Breast epithelium (tissue), 4 donors: ENCODE results near the gene TCEAL1. TPM values are rescaled to one million over a fixed set of nuclear protein-coding genes. Genes with fewer than 3 reads are reported as not detected.

ENCODE experiments used
- DNase-seq, 2 donors: peaks; one replicate each; pipeline ENCODE4 v3.0.0-alpha.2; 2019; ENCODE audit warnings: low spot score in 2 of 2
- H3K27ac ChIP-seq, 2 donors: fragments of 200-600 bp; sonication (generic) in 1 of 2; one replicate each; pipeline ENCODE4 v1.5.1; 2016 to 2019; ENCODE audit warnings: mild to moderate bottlenecking in 1 of 2
- H3K27me3 ChIP-seq, 2 donors: fragments of 200-600 bp; sonication (generic) in 1 of 2; one replicate each; pipeline versions ENCODE4 v1.5.1 to v1.6.0; 2017 to 2019; ENCODE audit warnings: control low read depth in 1 of 2, mild to moderate bottlenecking in 1 of 2
- H3K36me3 ChIP-seq: fragments of 200-600 bp; one replicate; pipeline ENCODE4 v1.5.1; 2019
- H3K4me1 ChIP-seq, 2 donors: fragments of 200-600 bp; sonication (generic); one replicate each; pipeline ENCODE4 v1.5.1; 2016 to 2019; ENCODE audit warnings: control low read depth in 1 of 2
- H3K4me3 ChIP-seq, 3 donors: fragments of 200-600 bp; sonication (generic); 1 replicate in 2 of 3; 2 replicates in 1 of 3; pipeline ENCODE4 v1.5.1; 2016 to 2019; ENCODE audit warnings: mild to moderate bottlenecking in 3 of 3, moderate library complexity in 2 of 3
- H3K9me3 ChIP-seq, 2 donors: fragments of 200-600 bp; sonication (generic) in 1 of 2; one replicate each; pipeline ENCODE4 v1.5.1; 2016 to 2019; ENCODE audit warnings: control low read depth in 1 of 2
- POLR2A ChIP-seq: fragments of 450-650 bp; IDR thresholded peaks from one replicate; pipeline ENCODE4 v1.6.1; 2016; ENCODE audit warnings: antibody characterized with exemption, mild to moderate bottlenecking, moderate library complexity
- POLR2AphosphoS5 ChIP-seq, 3 donors: sonication (generic); formaldehyde crosslinking; IDR thresholded peaks; one replicate each; pipeline ENCODE4 v1.6.1; 2017; ENCODE audit warnings: antibody characterized with exemption in 3 of 3
- intact Hi-C: fragments of 100-400 bp; cut with DNase I; formaldehyde crosslinking; loops from one replicate; pipeline ENCODE4 v1.15.1; 2023; ENCODE audit warnings: low total_unique reads
- total RNA-seq, 3 donors: library from RNA; depleted of rRNA; stranded (reverse); fragments of >200 nt; gene quantifications; one replicate each; pipeline ENCODE4 v1.1.0, GENCODE V29; 2016
- TF ChIP-seq, protein P1 (sequence below), 3 donors: fragments of 450-650 bp; IDR thresholded peaks; one replicate each; pipeline ENCODE4 v1.5.1; 2016 to 2017; ENCODE audit warnings: antibody characterized with exemption in 3 of 3, mild to moderate bottlenecking in 3 of 3, moderate library complexity in 3 of 3

Gene TCEAL1
- total RNA-seq, 3 donors from 2014 or later, result 60.8 to 115 (median 76.4) TPM

DNA sequence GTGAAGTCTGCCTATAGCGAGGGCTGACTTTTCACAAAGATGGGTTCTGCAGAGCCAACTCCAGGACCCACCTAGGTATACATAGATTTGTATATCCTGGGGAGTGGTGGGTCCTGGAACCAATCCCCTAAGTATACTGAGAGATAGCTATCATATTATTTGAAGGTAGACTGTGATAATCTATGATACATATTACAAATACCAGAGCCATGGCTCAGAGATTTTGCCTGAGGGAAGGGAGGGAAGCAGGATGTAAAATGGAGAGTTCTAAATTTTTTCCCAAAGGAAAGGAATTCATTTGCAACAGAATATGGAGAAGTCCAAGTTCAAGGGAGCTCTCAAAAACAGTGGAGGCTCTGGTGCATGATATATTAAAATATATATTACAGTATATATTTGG, 13.8 kb upstream of the TCEAL1 start:
- H3K27ac ChIP-seq, result no peak overlapping the region
- no peaks in the 10 kb centered on the region for H3K9me3 ChIP-seq
- H3K36me3 ChIP-seq, result no peaks in the 10 kb centered on the region
- no peak overlapping the region for H3K4me3 ChIP-seq
- TF ChIP-seq, protein P1, sequence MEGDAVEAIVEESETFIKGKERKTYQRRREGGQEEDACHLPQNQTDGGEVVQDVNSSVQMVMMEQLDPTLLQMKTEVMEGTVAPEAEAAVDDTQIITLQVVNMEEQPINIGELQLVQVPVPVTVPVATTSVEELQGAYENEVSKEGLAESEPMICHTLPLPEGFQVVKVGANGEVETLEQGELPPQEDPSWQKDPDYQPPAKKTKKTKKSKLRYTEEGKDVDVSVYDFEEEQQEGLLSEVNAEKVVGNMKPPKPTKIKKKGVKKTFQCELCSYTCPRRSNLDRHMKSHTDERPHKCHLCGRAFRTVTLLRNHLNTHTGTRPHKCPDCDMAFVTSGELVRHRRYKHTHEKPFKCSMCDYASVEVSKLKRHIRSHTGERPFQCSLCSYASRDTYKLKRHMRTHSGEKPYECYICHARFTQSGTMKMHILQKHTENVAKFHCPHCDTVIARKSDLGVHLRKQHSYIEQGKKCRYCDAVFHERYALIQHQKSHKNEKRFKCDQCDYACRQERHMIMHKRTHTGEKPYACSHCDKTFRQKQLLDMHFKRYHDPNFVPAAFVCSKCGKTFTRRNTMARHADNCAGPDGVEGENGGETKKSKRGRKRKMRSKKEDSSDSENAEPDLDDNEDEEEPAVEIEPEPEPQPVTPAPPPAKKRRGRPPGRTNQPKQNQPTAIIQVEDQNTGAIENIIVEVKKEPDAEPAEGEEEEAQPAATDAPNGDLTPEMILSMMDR (IDR thresholded peaks at IDR 0.05), result no peak
- TF ChIP-seq POLR2AphosphoS5 (IDR thresholded peaks at IDR 0.05), result no peak
- TF ChIP-seq POLR2A, result no peak
- no peaks in the 10 kb centered on the region for H3K27me3 ChIP-seq
- no peaks in the 10 kb centered on the region for H3K4me1 ChIP-seq
- DNase-seq, result no peak
- intact Hi-C loops, result no loop called here

DNA sequence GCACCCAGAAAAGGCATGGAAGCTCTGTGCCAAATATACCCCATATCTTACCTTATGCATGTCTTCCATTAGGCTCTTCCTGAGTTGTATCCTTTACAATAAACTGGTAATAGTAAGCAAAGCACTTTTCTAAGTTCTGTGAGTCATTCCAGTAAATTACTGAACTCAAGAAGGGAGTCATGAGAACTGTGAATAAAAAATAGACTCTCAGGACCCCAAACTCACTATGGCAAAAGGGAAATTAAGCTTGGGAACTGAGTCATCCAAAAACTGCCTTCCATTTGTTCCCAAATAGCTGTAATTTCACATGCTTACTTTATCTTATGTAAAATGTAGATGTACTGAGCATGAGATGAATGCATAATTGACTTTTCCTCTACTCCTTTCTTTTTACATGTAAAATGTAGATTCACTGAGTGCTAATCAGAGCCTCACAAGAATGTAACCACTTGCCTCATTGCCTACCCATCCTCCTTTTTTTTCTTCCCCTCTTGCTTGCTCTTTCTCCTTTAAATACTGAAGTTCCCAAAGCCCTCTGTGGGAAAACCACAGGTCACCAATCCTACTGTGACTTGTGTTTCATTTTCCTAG, 12.9 kb upstream of the TCEAL1 start:
- intact Hi-C loops, result no loop called here
- H3K4me1 ChIP-seq, result no peaks in the 10 kb centered on the region
- no peak for TF ChIP-seq POLR2AphosphoS5 (IDR thresholded peaks at IDR 0.05)
- TF ChIP-seq POLR2A, result no peak
- TF ChIP-seq, protein P1 (IDR thresholded peaks at IDR 0.05), result no peak
- no peaks in the 10 kb centered on the region for H3K9me3 ChIP-seq
- no peaks in the 10 kb centered on the region for H3K27me3 ChIP-seq
- H3K36me3 ChIP-seq, result no peaks in the 10 kb centered on the region
- DNase-seq, result no peak
- no peak overlapping the region for H3K4me3 ChIP-seq
- H3K27ac ChIP-seq, result no peak overlapping the region

DNA sequence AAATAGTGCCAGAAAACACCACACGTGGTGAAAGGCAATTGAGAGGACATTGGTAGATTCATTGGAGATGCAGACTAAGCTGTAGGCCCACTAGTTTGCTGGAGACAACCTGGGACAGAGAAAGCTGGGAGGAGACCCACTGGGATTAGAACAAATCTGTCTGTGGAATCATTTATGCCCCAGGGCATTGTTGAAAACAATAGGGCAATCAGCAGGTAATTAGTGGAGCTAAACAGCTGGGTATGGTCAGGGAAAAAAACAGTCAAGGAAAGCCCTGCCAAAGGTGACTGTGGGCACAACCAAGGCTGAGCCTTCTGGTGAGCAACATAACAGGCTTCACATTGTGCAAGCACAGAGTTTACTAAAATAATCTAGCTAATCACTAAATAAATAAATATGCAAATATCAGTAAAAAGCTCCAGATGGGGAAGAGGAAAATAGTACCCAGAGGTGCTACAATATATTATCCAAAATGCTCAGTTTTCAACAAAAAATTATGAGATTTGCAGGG, 12.0 kb upstream of the TCEAL1 start:
- Histone ChIP-seq H3K36me3 (no peaks in the 10 kb centered on the region), H3K9me3 (no peaks in the 10 kb centered on the region), H3K27me3 (no peaks in the 10 kb centered on the region), H3K4me3 (no peak overlapping the region), H3K27ac (no peak overlapping the region), H3K4me1 (no peaks in the 10 kb centered on the region)
- DNase-seq, result no peak
- intact Hi-C loops, result no loop called here
- TF ChIP-seq, protein P1 (IDR thresholded peaks at IDR 0.05), result no peak
- no peak for TF ChIP-seq POLR2A
- TF ChIP-seq POLR2AphosphoS5 (IDR thresholded peaks at IDR 0.05), result no peak

DNA sequence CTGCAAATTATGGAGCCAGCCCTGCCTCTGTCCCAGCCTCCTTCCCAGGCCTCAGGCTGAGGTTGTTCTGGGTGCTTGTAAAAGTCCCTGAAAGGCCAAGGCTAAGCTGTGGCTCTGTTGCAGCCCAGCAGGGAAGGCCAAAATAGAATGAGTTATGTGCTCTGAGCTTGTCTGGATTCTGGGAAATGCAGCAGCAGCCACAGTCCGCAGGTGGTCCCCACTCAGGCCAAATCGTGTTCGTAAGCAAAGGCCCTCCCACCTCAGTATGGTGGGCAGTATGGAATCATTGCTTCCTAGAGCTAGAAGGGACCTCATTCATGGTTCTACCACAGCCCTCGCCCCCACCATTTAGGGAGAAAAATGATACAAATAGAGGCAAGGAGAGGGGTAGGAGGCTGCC, 4.7 kb upstream of the TCEAL1 start:
- peaks cover 0 to 8% of the 10 kb centered on the region in 2 donors for H3K27me3 ChIP-seq
- intact Hi-C loops, result no loop called here
- H3K4me1 ChIP-seq, result no peaks in the 10 kb centered on the region
- H3K36me3 ChIP-seq, result no peaks in the 10 kb centered on the region
- TF ChIP-seq POLR2A (no peak), POLR2AphosphoS5 (IDR thresholded peaks at IDR 0.05) (no peak)
- TF ChIP-seq, protein P1 (IDR thresholded peaks at IDR 0.05), result no peak
- no peak overlapping the region for H3K4me3 ChIP-seq
- DNase-seq, result no peak
- peak overlapping the region; percentile 86 to 88 for H3K27ac ChIP-seq
- no peaks in the 10 kb centered on the region for H3K9me3 ChIP-seq

DNA sequence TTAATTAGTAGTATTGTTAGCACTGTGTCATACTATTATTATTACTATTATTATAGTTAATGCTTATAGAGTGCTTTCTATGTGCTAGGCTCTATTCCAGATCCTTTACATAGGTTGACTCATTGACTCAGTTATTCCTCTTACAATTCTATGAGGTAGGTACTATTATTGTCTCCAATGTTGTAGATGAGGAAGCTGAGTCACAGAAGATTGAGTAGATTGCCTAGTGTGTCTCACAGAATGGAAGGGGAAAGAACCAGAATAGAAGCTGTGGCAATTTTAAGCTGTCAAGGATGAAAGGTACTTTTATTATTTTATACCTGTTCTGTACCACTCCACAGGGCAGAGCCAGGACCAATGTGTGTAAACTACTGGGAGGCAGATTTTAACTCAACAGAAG, 1.9 kb upstream of the TCEAL1 start:
- DNase-seq, result no peak
- TF ChIP-seq POLR2AphosphoS5 (IDR thresholded peaks at IDR 0.05) (no peak), POLR2A (no peak)
- TF ChIP-seq, protein P1 (IDR thresholded peaks at IDR 0.05), result no peak
- peak overlapping the region in 1 of 2 donors; percentile 34 for H3K27ac ChIP-seq
- intact Hi-C loops, result no loop called here
- peaks cover 0 to 31% of the 10 kb centered on the region in 2 donors for H3K27me3 ChIP-seq
- H3K4me3 ChIP-seq, result no peak overlapping the region
- H3K36me3 ChIP-seq, result no peaks in the 10 kb centered on the region
- no peaks in the 10 kb centered on the region for H3K9me3 ChIP-seq
- no peaks in the 10 kb centered on the region for H3K4me1 ChIP-seq
